ENCODE results near the gene APH1B.

Gene APH1B

DNA sequence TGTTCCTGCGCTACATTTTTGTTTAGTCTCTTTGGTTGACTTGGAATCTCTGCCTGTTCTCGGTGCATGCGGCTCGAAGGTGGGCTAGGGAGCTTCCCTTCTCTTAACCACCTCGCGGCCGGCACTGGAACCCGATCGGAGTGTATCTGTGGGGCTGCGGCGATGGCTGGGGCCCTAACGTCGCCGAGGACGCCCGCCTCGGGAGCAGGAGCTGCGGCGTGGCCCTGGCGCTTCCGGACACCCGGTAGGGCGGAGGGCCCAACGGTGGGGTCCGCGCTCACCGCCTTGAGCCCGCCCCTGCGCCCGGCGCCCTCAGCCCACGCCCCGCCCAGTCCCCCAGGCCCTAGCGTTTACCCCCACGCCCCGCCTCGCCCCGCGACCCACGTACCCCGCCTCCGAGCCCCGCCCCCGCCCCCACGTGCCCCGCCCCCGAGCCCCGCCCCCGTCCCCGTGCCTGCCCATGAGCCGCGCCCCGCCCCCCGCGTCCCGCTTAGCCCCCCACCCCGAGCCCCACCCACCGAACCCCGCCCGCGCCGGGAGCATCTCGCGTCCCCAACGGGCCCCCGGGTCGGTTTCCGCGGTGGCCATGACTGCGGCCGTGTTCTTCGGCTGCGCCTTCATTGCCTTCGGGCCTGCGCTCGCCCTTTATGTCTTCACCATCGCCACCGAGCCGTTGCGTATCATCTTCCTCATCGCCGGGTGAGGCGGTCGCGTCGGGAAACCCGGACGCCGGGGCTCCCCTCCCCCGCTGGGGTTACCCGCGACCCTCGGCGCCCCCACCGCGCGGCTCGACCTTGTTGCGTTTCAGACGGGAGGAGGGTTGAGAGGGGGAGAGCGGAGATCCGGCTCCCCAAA, at the start of gene APH1B:
APH1B (plus strand) TSS at position 568 of the 855 bp plus-strand sequence; CDS start at position 587, 19 bp downstream.
- ChIA-PET POLR2A (interaction anchor here (0.7 to 1.4 kb wide), 4 partner anchors 14 to 120 kb away, joined by 3 to 6 read pairs (median 4); partner anchors contain the start of gene RPS27L), CTCF (interaction anchor here (0.5 to 0.7 kb wide), 2 partner anchors 14 to 558 kb away, joined by 3 to 4 read pairs; no protein-coding TSS in a partner anchor)
- peak; percentile 63 for DNase-seq (ENCODE audit: extremely low spot score)
- TF ChIP-seq L3MBTL2 (conservative IDR thresholded peaks at IDR 0.05): peak; percentile 59
- TF ChIP-seq FOXA1 (IDR thresholded peaks at IDR 0.05): no peak
- TF ChIP-seq CTBP1 (IDR thresholded peaks at IDR 0.05; ENCODE audit: borderline replicate concordance): no peak
- TF ChIP-seq ELF4 (IDR thresholded peaks at IDR 0.05): no peak

DNA sequence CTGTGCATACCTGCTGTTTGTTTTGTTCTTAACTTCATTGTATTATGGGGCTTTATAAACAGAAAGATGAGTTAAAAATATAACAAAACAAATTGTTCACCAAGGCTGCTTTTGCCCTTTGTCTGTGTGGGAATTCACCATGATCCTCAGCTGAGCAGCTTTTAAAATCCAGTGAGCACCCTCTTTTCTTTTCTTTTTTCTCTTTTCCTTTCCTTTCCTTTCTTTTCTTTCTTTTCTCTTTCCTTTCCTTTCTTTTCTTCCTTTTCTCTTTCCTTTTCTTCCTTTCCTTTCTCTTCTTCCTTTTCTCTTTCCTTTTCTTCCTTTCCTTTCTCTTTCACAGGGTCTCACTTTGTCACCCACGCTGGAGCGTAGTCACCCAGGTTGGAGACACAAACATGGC, 49.7 kb upstream of the APH1B start:
- POLR2A ChIA-PET: no interaction called here
- no peak for DNase-seq (ENCODE audit: extremely low spot score)
- no peak for TF ChIP-seq FOXK2 (IDR thresholded peaks at IDR 0.05)
- no peak for TF ChIP-seq NFRKB (IDR thresholded peaks at IDR 0.05)
- no peak for TF ChIP-seq SUZ12 (IDR thresholded peaks at IDR 0.05)
- no peak for TF ChIP-seq TARDBP (IDR thresholded peaks at IDR 0.05)
- no peak for TF ChIP-seq FOXM1 (IDR thresholded peaks at IDR 0.05; ENCODE audit: borderline replicate concordance)
- TF ChIP-seq HDGF (IDR thresholded peaks at IDR 0.05; ENCODE audit: borderline replicate concordance): no peak
- TF ChIP-seq FOXA1 (IDR thresholded peaks at IDR 0.05): no peak
- no peak for TF ChIP-seq ARNT (IDR thresholded peaks at IDR 0.05)
- no peak for TF ChIP-seq CTBP1 (IDR thresholded peaks at IDR 0.05; ENCODE audit: borderline replicate concordance)
- CTCF ChIA-PET: no interaction called here

GRCh38 chr15:63231206-63231605, 46.2 kb upstream of the APH1B start:
- ChIA-PET CTCF (interaction anchor here (0.6 to 0.8 kb wide), 2 partner anchors 17 to 81 kb away, joined by 3 read pairs; no protein-coding TSS in a partner anchor), POLR2A (no interaction called here)
- TF ChIP-seq NFRKB (IDR thresholded peaks at IDR 0.05) (no peak), CTBP1 (IDR thresholded peaks at IDR 0.05; ENCODE audit: borderline replicate concordance) (no peak), FOXA1 (IDR thresholded peaks at IDR 0.05) (no peak), TARDBP (IDR thresholded peaks at IDR 0.05) (no peak), SUZ12 (IDR thresholded peaks at IDR 0.05) (no peak), ELF4 (IDR thresholded peaks at IDR 0.05) (no peak), FOXM1 (IDR thresholded peaks at IDR 0.05; ENCODE audit: borderline replicate concordance) (no peak), FOXK2 (IDR thresholded peaks at IDR 0.05) (no peak), LEF1 (IDR thresholded peaks at IDR 0.05; ENCODE audit: borderline replicate concordance) (no peak), L3MBTL2 (conservative IDR thresholded peaks at IDR 0.05) (no peak), HDGF (IDR thresholded peaks at IDR 0.05; ENCODE audit: borderline replicate concordance) (no peak), SP1 (IDR thresholded peaks at IDR 0.05) (no peak), ARNT (IDR thresholded peaks at IDR 0.05) (no peak), ZNF384 (IDR thresholded peaks at IDR 0.05) (no peak), BHLHE40 (IDR thresholded peaks at IDR 0.05; ENCODE audit: borderline replicate concordance) (no peak)
- TF ChIP-seq, protein P1, sequence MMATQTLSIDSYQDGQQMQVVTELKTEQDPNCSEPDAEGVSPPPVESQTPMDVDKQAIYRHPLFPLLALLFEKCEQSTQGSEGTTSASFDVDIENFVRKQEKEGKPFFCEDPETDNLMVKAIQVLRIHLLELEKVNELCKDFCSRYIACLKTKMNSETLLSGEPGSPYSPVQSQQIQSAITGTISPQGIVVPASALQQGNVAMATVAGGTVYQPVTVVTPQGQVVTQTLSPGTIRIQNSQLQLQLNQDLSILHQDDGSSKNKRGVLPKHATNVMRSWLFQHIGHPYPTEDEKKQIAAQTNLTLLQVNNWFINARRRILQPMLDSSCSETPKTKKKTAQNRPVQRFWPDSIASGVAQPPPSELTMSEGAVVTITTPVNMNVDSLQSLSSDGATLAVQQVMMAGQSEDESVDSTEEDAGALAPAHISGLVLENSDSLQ (IDR thresholded peaks at IDR 0.05): no peak
- no peak for DNase-seq (ENCODE audit: extremely low spot score)

DNA sequence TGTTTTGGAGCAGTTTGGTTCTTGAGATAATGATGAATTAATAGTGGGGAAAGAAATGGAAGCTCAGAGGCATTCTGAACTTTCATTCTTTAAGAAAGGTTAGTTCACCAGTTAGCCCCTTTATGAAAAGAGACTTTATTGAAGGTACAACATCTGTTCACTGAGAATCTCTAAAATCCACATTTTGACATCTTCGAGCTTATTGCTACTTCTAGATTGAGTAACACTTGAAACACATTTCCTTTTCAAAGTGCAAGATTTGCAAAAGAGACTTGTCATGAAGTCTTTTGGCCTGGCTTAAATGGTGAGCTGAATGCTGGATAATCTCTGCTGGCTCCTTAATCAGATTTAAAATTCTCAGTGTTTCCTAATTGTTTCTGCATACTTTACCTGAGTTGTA, 45.7 kb upstream of the APH1B start:
- ChIA-PET CTCF (interaction anchor here (0.8 kb wide), 1 partner anchor 81 kb away, joined by 3 read pairs; no protein-coding TSS in a partner anchor), POLR2A (no interaction called here)
- no peak for DNase-seq (ENCODE audit: extremely low spot score)
- TF ChIP-seq CTBP1 (IDR thresholded peaks at IDR 0.05; ENCODE audit: borderline replicate concordance) (no peak), TARDBP (IDR thresholded peaks at IDR 0.05) (no peak), ARNT (IDR thresholded peaks at IDR 0.05) (no peak)

DNA sequence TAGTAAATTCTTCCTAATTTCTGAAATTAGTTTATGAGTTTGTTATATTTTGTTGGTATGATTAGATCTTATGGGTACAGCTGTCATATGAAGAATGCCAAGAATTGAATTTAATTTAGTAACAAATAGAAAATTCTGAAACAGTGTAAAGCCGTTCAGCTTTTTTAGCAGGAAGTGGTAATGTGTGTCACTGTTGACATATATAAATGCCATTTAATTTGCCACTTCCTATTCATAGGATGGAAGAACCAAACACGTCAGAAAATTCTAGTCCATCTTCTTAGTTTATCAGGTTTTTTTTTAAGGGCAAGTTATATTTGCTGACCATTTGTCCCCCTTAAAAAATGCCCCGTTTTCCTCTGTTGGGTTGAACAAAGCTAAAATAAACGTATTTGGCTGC, 45.0 kb upstream of the APH1B start:
- POLR2A ChIA-PET: no interaction called here
- CTCF ChIA-PET: interaction anchor here (0.6 kb wide), 1 partner anchor 190 kb away, joined by 7 read pairs; no protein-coding TSS in a partner anchor
- DNase-seq (ENCODE audit: extremely low spot score): no peak
- TF ChIP-seq ELF4 (IDR thresholded peaks at IDR 0.05) (no peak), SP1 (IDR thresholded peaks at IDR 0.05) (no peak), L3MBTL2 (conservative IDR thresholded peaks at IDR 0.05) (no peak), ARNT (IDR thresholded peaks at IDR 0.05) (no peak), SUZ12 (IDR thresholded peaks at IDR 0.05) (no peak), CTBP1 (IDR thresholded peaks at IDR 0.05; ENCODE audit: borderline replicate concordance) (no peak), ZNF384 (IDR thresholded peaks at IDR 0.05) (no peak), BHLHE40 (IDR thresholded peaks at IDR 0.05; ENCODE audit: borderline replicate concordance) (no peak), NFRKB (IDR thresholded peaks at IDR 0.05) (no peak), FOXA1 (IDR thresholded peaks at IDR 0.05) (no peak), HDGF (IDR thresholded peaks at IDR 0.05; ENCODE audit: borderline replicate concordance) (no peak), LEF1 (IDR thresholded peaks at IDR 0.05; ENCODE audit: borderline replicate concordance) (no peak)
- TF ChIP-seq, protein P1 (IDR thresholded peaks at IDR 0.05): no peak

DNA sequence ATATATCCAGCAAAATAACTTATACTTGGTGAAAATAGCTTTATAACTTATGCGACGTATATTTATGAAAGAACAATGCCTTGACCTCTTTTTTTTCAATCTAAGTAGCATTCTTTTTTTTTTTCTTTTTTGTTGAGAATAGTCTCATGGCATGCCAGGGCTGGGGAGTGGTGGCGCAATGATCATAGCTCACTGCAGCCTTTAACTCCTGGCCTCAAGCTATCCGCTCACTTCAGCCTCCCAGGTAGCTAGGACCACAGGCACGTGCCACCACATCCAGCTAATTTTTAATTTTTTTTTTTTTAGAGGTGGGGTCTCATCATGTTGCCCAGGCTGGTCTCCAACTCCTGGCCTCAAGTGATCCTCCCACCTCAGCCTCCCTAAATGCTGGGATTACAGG, 44.5 kb upstream of the APH1B start:
- CTCF ChIA-PET: interaction anchor here (0.6 kb wide), 1 partner anchor 191 kb away, joined by 7 read pairs; no protein-coding TSS in a partner anchor

More for the DNA sequence above, 44.5 kb upstream of the APH1B start:
- POLR2A ChIA-PET: interaction anchor here (1.0 kb wide), 1 partner anchor 76 kb away, joined by 3 read pairs; the partner anchor contains the start of gene RPS27L
- no peak for TF ChIP-seq L3MBTL2 (conservative IDR thresholded peaks at IDR 0.05)
- no peak for TF ChIP-seq BHLHE40 (IDR thresholded peaks at IDR 0.05; ENCODE audit: borderline replicate concordance)
- no peak for TF ChIP-seq SUZ12 (IDR thresholded peaks at IDR 0.05)
- no peak for DNase-seq (ENCODE audit: extremely low spot score)

Measured in HEK293T (cell line).